ENCODE data around the gene PRRT2. TPM values are rescaled to one million over a fixed set of nuclear protein-coding genes. Genes with fewer than 3 reads are reported as not detected.

The PRRT2 gene
- total RNA-seq (2022; extraction: Qiagen RNA extraction; ENCODE audit: low read depth), result 0.18 to 0.44 TPM (median 0.31 TPM) in 5 replicates

GRCh38 chr16:29811896-29812665 lies at the start of gene PRRT2:
PRRT2 (plus strand) TSS chr16:29812193; CDS start chr16:29813055, 862 bp downstream.

GRCh38 chr16:29777576-29778350 lies 34.2 kb upstream of the PRRT2 start, which contains the start of gene ZG16:
ZG16 (plus strand) TSS chr16:29778256; CDS start chr16:29779267, 1,011 bp downstream.

GRCh38 chr16:29790183-29790948 lies 21.6 kb upstream of the PRRT2 start, which contains the start of gene KIF22:
KIF22 (plus strand) TSS chr16:29790751; CDS start chr16:29790760, 9 bp downstream.

GRCh38 chr16:29806099-29806579 lies 5.9 kb upstream of the PRRT2 start, which contains the start of gene MAZ:
MAZ (plus strand) TSS chr16:29806529; CDS start chr16:29806702, 173 bp downstream.

GRCh38 chr16:29815793-29816693 lies 4.0 kb downstream of the PRRT2 start, which contains the start of gene PAGR1:
PAGR1 (plus strand) TSS chr16:29816152; CDS start chr16:29816526, 374 bp downstream.

GRCh38 chr16:29820271-29820701 lies 8.3 kb downstream of the PRRT2 start, which contains the start of gene MVP:
MVP (plus strand) TSS chr16:29820462; CDS start chr16:29830550, 10,088 bp downstream.

GRCh38 chr16:29862884-29863668 lies 51.1 kb downstream of the PRRT2 start, which contains the start of gene CDIPT:
CDIPT (minus strand) TSS chr16:29863226; CDS start chr16:29862857, 369 bp downstream.

Other genes starting within 250 kb of the PRRT2 start
- not detected in 5 replicates for gene SPN, start 148.9 kb upstream of the PRRT2 start, total RNA-seq (2022; extraction: Qiagen RNA extraction; ENCODE audit: low read depth)
- gene QPRT, start 133.0 kb upstream of the PRRT2 start, total RNA-seq (2022; extraction: Qiagen RNA extraction; ENCODE audit: low read depth), result 0.56 to 1.4 TPM (median 0.76 TPM) in 5 replicates
- not detected in 5 replicates for gene C16orf54, start 66.2 kb upstream of the PRRT2 start, total RNA-seq (2022; extraction: Qiagen RNA extraction; ENCODE audit: low read depth)
- not detected in 5 replicates for gene ZG16, start 33.9 kb upstream of the PRRT2 start, total RNA-seq (2022; extraction: Qiagen RNA extraction; ENCODE audit: low read depth)
- gene KIF22, start 21.4 kb upstream of the PRRT2 start, total RNA-seq (2022; extraction: Qiagen RNA extraction; ENCODE audit: low read depth), result 78.8 to 94.4 TPM (median 85.8 TPM) in 5 replicates
- gene MAZ, start 5.7 kb upstream of the PRRT2 start, total RNA-seq (2022; extraction: Qiagen RNA extraction; ENCODE audit: low read depth), result 131 to 168 TPM (median 160 TPM) in 5 replicates
- gene PAGR1, start 4.0 kb downstream of the PRRT2 start, total RNA-seq (2022; extraction: Qiagen RNA extraction; ENCODE audit: low read depth), result 36.8 to 45.5 TPM (median 40.2 TPM) in 5 replicates
- 123 to 143 TPM (median 140 TPM) in 5 replicates for gene MVP, start 8.3 kb downstream of the PRRT2 start, total RNA-seq (2022; extraction: Qiagen RNA extraction; ENCODE audit: low read depth)
- 63.2 to 92.0 TPM (median 89.5 TPM) in 5 replicates for gene CDIPT, start 51.0 kb downstream of the PRRT2 start, total RNA-seq (2022; extraction: Qiagen RNA extraction; ENCODE audit: low read depth)
- 17.0 to 21.8 TPM (median 20.7 TPM) in 5 replicates for gene SEZ6L2, start 87.4 kb downstream of the PRRT2 start, total RNA-seq (2022; extraction: Qiagen RNA extraction; ENCODE audit: low read depth)
- 15.9 to 27.5 TPM (median 23.8 TPM) in 5 replicates for gene ASPHD1, start 88.3 kb downstream of the PRRT2 start, total RNA-seq (2022; extraction: Qiagen RNA extraction; ENCODE audit: low read depth)
- 12.0 to 15.6 TPM (median 15.4 TPM) in 5 replicates for gene KCTD13, start 114.0 kb downstream of the PRRT2 start, total RNA-seq (2022; extraction: Qiagen RNA extraction; ENCODE audit: low read depth)
- 81.2 to 101 TPM (median 94.7 TPM) in 5 replicates for gene TMEM219, start 149.9 kb downstream of the PRRT2 start, total RNA-seq (2022; extraction: Qiagen RNA extraction; ENCODE audit: low read depth)
- gene TAOK2, start 161.7 kb downstream of the PRRT2 start, total RNA-seq (2022; extraction: Qiagen RNA extraction; ENCODE audit: low read depth), result 24.7 to 33.4 TPM (median 31.0 TPM) in 5 replicates
- gene HIRIP3, start 183.4 kb downstream of the PRRT2 start, total RNA-seq (2022; extraction: Qiagen RNA extraction; ENCODE audit: low read depth), result 13.9 to 14.9 TPM (median 14.3 TPM) in 5 replicates
- gene INO80E, start 184.0 kb downstream of the PRRT2 start, total RNA-seq (2022; extraction: Qiagen RNA extraction; ENCODE audit: low read depth), result 95.8 to 108 TPM (median 104 TPM) in 5 replicates
- gene DOC2A, start 198.8 kb downstream of the PRRT2 start, total RNA-seq (2022; extraction: Qiagen RNA extraction; ENCODE audit: low read depth), result 1.7 to 2.3 TPM (median 1.9 TPM) in 5 replicates
- not detected in 5 replicates for gene C16orf92, start 211.0 kb downstream of the PRRT2 start, total RNA-seq (2022; extraction: Qiagen RNA extraction; ENCODE audit: low read depth)
- 0.10 to 0.31 TPM (median 0.23 TPM) in 5 replicates for gene TLCD3B, start 219.1 kb downstream of the PRRT2 start, total RNA-seq (2022; extraction: Qiagen RNA extraction; ENCODE audit: low read depth)